Suppressor macrophage (primary cell): ENCODE measurements around the gene USP53.
"Not testable (repeated sequence)": the region's sequence is repeated elsewhere in the genome, so short reads cannot be mapped to it uniquely, and the experiment has no call there.

Experiments
- DNase-seq, 4 experiments: peaks; one replicate each; pipeline ENCODE4 v3.0.0-alpha.2; 2020 to 2022

USP53 gene

GRCh38 chr4:119279945-119280344 lies 67.4 kb downstream of the USP53 start:
- not testable (repeated sequence) for DNase-seq

- DNase-seq = no peak
Observed at GRCh38 chr4:119281393-119281792, 68.9 kb downstream of the USP53 start.

- peak in 2 of 4 experiments; percentile 3 to 15 for DNase-seq
Observed at GRCh38 chr4:119284876-119285780, 72.6 kb downstream of the USP53 start.

- peak; percentile 36 to 82 (median 75) for DNase-seq
Observed at GRCh38 chr4:119286377-119287002, 74.0 kb downstream of the USP53 start.

GRCh38 chr4:119289313-119289712 lies 76.8 kb downstream of the USP53 start:
- DNase-seq = no peak

GRCh38 chr4:119290598-119290997 lies 78.1 kb downstream of the USP53 start:
- DNase-seq = no peak

- DNase-seq = no peak
Observed at GRCh38 chr4:119296356-119296755, 83.8 kb downstream of the USP53 start.

GRCh38 chr4:119297795-119298194 lies 85.3 kb downstream of the USP53 start:
- DNase-seq = no peak

GRCh38 chr4:119299260-119299671 lies 86.8 kb downstream of the USP53 start:
- peak; percentile 17 to 46 (median 31) for DNase-seq

GRCh38 chr4:119299741-119300100 lies 87.2 kb downstream of the USP53 start:
- DNase-seq = no peak

- DNase-seq = peak; percentile 96 to 98 (median 96)
Observed at GRCh38 chr4:119300101-119300978, 87.8 kb downstream of the USP53 start.

GRCh38 chr4:119302073-119302832 lies 89.7 kb downstream of the USP53 start:
- no peak for DNase-seq

- no peak for DNase-seq
Observed at GRCh38 chr4:119303587-119304305, 91.2 kb downstream of the USP53 start.

- DNase-seq = no peak
Observed at GRCh38 chr4:119304431-119304830, 91.9 kb downstream of the USP53 start.

GRCh38 chr4:119307606-119308005 lies 95.1 kb downstream of the USP53 start:
- DNase-seq = no peak

- no peak for DNase-seq
Observed at GRCh38 chr4:119310826-119311225, 98.3 kb downstream of the USP53 start.

GRCh38 chr4:119313237-119313636 lies 100.7 kb downstream of the USP53 start:
- peak in 3 of 4 experiments; percentile 2 to 37 (median 20) for DNase-seq

- DNase-seq = peak; percentile 23 to 65 (median 46)
Observed at GRCh38 chr4:119314356-119314755, 101.8 kb downstream of the USP53 start.

GRCh38 chr4:119315036-119315435 lies 102.5 kb downstream of the USP53 start:
- no peak for DNase-seq

GRCh38 chr4:119317990-119318389 lies 105.5 kb downstream of the USP53 start:
- no peak for DNase-seq

GRCh38 chr4:119321921-119322687 lies 109.6 kb downstream of the USP53 start, which contains the start of gene FABP2:
FABP2 (minus strand) TSS chr4:119322138; CDS start chr4:119322102, 36 bp downstream.
- DNase-seq = no peak
